ENCODE results near the gene NEXMIF. TPM values are rescaled to one million over a fixed set of nuclear protein-coding genes. Genes with fewer than 3 reads are reported as not detected.
"Not testable (repeated sequence)": the region's sequence is repeated elsewhere in the genome, so short reads cannot be mapped to it uniquely, and the experiment has no call there.

NEXMIF gene
- total RNA-seq, 3 donors from 2014 or later = 0.64 to 1.8 (median 1.6) TPM

DNA sequence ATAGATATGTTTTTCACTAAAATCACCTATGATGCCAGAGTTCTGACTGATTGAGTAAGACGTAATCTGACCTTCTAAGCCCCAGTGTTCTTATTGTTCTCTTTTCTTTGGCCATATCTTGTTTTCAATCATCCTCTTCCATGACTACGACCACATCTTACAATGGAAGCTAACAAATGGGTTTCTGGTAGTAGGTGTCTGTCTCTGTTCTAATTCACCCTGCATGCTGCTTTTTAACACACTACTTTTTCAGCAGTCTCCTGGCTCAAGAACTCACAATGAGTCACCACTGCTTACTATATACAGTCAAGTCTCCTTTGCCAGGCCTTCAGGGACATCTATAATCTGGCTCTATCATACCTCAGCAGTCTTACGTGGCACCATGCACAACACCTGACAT lies 146.1 kb downstream of the NEXMIF start:
- Histone ChIP-seq H3K36me3 (no peaks in the 10 kb centered on the region), H3K27me3 (peaks cover 0 to 22% of the 10 kb centered on the region in 2 donors), H3K9me3 (no peaks in the 10 kb centered on the region), H3K4me3 (no peak overlapping the region), H3K4me1 (no peaks in the 10 kb centered on the region), H3K27ac (peak overlapping the region in 1 of 2 donors; percentile 27)
- no peak for TF ChIP-seq POLR2AphosphoS5 (IDR thresholded peaks at IDR 0.05)
- TF ChIP-seq POLR2A (IDR thresholded peaks at IDR 0.05) = no peak
- TF ChIP-seq, protein P1, sequence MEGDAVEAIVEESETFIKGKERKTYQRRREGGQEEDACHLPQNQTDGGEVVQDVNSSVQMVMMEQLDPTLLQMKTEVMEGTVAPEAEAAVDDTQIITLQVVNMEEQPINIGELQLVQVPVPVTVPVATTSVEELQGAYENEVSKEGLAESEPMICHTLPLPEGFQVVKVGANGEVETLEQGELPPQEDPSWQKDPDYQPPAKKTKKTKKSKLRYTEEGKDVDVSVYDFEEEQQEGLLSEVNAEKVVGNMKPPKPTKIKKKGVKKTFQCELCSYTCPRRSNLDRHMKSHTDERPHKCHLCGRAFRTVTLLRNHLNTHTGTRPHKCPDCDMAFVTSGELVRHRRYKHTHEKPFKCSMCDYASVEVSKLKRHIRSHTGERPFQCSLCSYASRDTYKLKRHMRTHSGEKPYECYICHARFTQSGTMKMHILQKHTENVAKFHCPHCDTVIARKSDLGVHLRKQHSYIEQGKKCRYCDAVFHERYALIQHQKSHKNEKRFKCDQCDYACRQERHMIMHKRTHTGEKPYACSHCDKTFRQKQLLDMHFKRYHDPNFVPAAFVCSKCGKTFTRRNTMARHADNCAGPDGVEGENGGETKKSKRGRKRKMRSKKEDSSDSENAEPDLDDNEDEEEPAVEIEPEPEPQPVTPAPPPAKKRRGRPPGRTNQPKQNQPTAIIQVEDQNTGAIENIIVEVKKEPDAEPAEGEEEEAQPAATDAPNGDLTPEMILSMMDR (IDR thresholded peaks at IDR 0.05) = no peak
- no peak for DNase-seq (ENCODE audit: low spot score in 2 of 2)
- intact Hi-C loops (cut with DNase I; ENCODE audit: low total_unique reads) = no loop called here

DNA sequence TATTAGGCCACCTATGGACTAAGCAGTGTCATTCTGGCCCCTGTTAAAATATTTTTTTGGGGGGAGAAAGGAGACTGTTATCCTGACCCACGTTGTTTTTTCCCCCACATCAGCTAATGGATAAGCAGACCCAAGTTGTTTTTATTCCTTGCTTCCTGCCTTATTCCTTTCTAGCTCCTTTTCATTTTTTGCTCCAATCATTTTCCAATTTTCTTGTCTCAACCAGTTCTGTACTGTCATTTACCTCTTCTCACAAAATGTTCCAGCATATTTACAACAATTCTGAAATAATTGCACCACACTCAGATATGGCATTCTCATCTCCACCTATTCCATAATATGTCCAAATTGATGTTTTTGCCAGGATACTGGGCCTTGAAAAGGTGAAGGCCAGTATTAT lies 150.3 kb downstream of the NEXMIF start:
- peaks cover 0 to 28% of the 10 kb centered on the region in 2 donors for H3K27me3 ChIP-seq
- TF ChIP-seq POLR2AphosphoS5 (IDR thresholded peaks at IDR 0.05) = no peak
- TF ChIP-seq, protein P1 (IDR thresholded peaks at IDR 0.05) = no peak
- TF ChIP-seq POLR2A (IDR thresholded peaks at IDR 0.05) = no peak
- H3K9me3 ChIP-seq = no peaks in the 10 kb centered on the region
- DNase-seq (ENCODE audit: low spot score in 2 of 2) = no peak
- H3K27ac ChIP-seq = no peak overlapping the region
- intact Hi-C loops (cut with DNase I; ENCODE audit: low total_unique reads) = no loop called here
- H3K4me1 ChIP-seq = no peaks in the 10 kb centered on the region
- no peak overlapping the region for H3K4me3 ChIP-seq
- no peaks in the 10 kb centered on the region for H3K36me3 ChIP-seq

DNA sequence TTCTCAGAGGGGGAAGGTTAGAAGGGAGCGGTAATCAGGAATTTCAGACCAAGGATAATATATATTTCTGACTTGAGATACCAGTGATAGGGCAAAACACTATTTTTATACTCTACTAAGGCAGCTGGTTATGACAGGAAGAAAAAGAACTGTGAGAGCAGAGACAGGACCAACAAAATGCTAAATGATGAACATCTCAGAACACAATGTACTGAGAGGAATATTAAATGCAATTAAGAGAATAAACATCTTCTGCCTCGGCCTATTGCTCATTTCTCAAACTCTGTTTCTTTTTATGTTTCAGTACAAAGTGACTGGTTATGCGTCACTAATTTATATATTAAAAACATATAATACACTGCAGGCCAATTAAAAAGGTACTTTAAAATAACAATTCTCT lies 188.8 kb downstream of the NEXMIF start:
- no peak overlapping the region for H3K27ac ChIP-seq
- no peaks in the 10 kb centered on the region for H3K9me3 ChIP-seq
- no peaks in the 10 kb centered on the region for H3K4me1 ChIP-seq
- H3K4me3 ChIP-seq = no peak overlapping the region
- no peak for DNase-seq (ENCODE audit: low spot score in 2 of 2)
- no peaks in the 10 kb centered on the region for H3K36me3 ChIP-seq
- TF ChIP-seq, protein P1 (IDR thresholded peaks at IDR 0.05) = no peak
- TF ChIP-seq POLR2AphosphoS5 (IDR thresholded peaks at IDR 0.05) = no peak
- intact Hi-C loops (cut with DNase I; ENCODE audit: low total_unique reads) = no loop called here
- peaks cover 0 to 33% of the 10 kb centered on the region in 2 donors for H3K27me3 ChIP-seq

DNA sequence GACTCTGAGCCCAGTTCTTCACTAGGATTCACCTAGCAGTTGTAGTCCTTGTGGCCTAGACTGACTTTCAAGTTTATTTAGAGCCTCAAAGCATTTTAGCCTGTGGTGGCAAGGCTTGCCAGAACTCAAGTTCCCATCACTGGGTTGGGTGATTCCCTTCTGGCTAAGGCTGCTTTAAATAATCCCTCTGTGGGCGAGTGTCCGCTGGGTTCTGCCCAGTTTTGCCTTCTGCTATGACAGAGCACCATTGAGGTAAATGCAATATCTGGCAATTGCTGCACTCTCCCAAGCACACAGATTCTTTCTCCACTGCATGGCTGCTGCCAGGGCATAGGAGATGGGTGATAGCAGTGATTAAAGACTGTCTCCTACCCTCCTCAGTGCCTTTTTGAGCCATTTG lies 220.0 kb downstream of the NEXMIF start:
- no peaks in the 10 kb centered on the region for H3K36me3 ChIP-seq
- intact Hi-C loops (cut with DNase I; ENCODE audit: low total_unique reads) = no loop called here
- H3K27ac ChIP-seq = no peak overlapping the region
- peaks cover 0 to 42% of the 10 kb centered on the region in 2 donors for H3K27me3 ChIP-seq
- TF ChIP-seq POLR2A (IDR thresholded peaks at IDR 0.05) = no peak
- TF ChIP-seq, protein P1 (IDR thresholded peaks at IDR 0.05) = no peak
- TF ChIP-seq POLR2AphosphoS5 (IDR thresholded peaks at IDR 0.05) = no peak
- H3K4me3 ChIP-seq = no peak overlapping the region
- H3K9me3 ChIP-seq = no peaks in the 10 kb centered on the region
- DNase-seq (ENCODE audit: low spot score in 2 of 2) = no peak
- no peaks in the 10 kb centered on the region for H3K4me1 ChIP-seq

DNA sequence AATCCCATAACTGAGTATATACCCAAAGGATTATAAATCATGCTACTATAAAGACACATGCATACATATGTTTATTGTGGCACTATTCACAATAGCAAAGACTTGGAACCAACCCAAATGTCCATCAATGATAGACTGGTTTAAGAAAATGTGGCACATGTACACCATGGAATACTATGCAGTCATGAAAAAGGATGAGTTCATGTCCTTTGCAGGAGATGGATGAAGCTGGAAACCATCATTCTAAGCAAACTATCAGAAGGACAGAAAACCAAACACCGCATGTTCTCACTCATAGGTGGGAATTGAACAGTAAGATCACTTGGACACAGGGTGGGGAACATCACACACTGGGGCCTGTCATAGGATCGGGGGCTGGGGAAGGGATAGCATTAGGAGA lies 223.9 kb downstream of the NEXMIF start:
- intact Hi-C loops (cut with DNase I; ENCODE audit: low total_unique reads); H3K9me3 ChIP-seq; DNase-seq (ENCODE audit: low spot score in 2 of 2); H3K36me3 ChIP-seq; H3K4me1 ChIP-seq; H3K27ac ChIP-seq; H3K4me3 ChIP-seq: not testable (repeated sequence)
- peaks cover 0 to 14% of the 10 kb centered on the region in 2 donors for H3K27me3 ChIP-seq

DNA sequence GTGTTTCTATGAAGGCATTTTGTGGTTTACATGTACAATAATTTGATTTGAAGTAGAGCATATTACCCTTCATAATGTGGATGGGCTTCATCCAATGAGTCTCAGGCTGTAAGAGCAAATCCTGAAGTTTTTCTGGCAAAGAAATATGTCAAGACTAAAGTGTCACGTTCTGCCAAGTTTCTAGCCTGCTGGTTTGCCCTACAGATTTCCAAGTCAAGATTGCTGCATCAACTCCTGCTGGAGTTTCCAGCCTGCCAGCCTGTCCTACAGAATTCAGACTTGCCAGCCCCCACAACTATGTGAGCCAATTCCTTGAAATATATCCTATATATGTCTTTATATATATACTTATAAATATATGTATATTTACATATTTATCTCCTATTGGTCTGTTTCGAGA lies 240.8 kb downstream of the NEXMIF start:
- intact Hi-C loops (cut with DNase I; ENCODE audit: low total_unique reads) = no loop called here
- DNase-seq (ENCODE audit: low spot score in 2 of 2) = no peak

More for the DNA sequence above, 240.8 kb downstream of the NEXMIF start:
- no peak for TF ChIP-seq POLR2A (IDR thresholded peaks at IDR 0.05)
- no peak for TF ChIP-seq POLR2AphosphoS5 (IDR thresholded peaks at IDR 0.05)
- TF ChIP-seq, protein P1 (IDR thresholded peaks at IDR 0.05) = no peak
- H3K9me3 ChIP-seq = peaks cover 0 to 13% of the 10 kb centered on the region in 2 donors
- no peak overlapping the region for H3K4me3 ChIP-seq
- H3K27me3 ChIP-seq = peaks cover 0 to 24% of the 10 kb centered on the region in 2 donors
- H3K4me1 ChIP-seq = no peaks in the 10 kb centered on the region
- H3K27ac ChIP-seq = no peak overlapping the region
- no peaks in the 10 kb centered on the region for H3K36me3 ChIP-seq
